ENCODE measurements around the gene HOXA4. TPM values are rescaled to one million over a fixed set of nuclear protein-coding genes. Genes with fewer than 3 reads are reported as not detected.

HOXA4 gene
- polyA plus RNA-seq, 1 experiment, result 1.3 TPM

- CTCF ChIA-PET, result interaction anchor here (2.1 to 16.1 kb wide), 5 partner anchors 8 to 27 kb away, joined by 7 to 187 read pairs (median 24); partner anchors contain the start of gene HOXA11
- POLR2A ChIA-PET, result interaction anchor here (0.8 to 2.3 kb wide), 4 partner anchors 9 to 12 kb away, joined by 4 to 9 read pairs (median 5); no protein-coding TSS in a partner anchor
- no peaks in the 10 kb centered on the region for H3K27me3 ChIP-seq (ENCODE audit: control insufficient read depth, insufficient read depth, low read length)
Measured at GRCh38 chr7:27177795-27178320, 47.3 kb upstream of the HOXA4 start.

GRCh38 chr7:27176962-27177794 is 46.6 kb upstream of the HOXA4 start:
- no peak for TF ChIP-seq CTCF (IDR thresholded peaks at IDR 0.05; ENCODE audit: insufficient read depth, low read depth, low read length)
- ChIA-PET CTCF (interaction anchor here (0.6 to 16.1 kb wide), 6 partner anchors 10 to 58 kb away, joined by 4 to 187 read pairs (median 19); partner anchors contain the start of gene HOXA11), POLR2A (interaction anchor here (0.6 to 1.3 kb wide), 6 partner anchors 8 to 23 kb away, joined by 3 to 9 read pairs (median 4); partner anchors contain the start of genes HOXA11 and HOXA13)
- no peaks in the 10 kb centered on the region for H3K27me3 ChIP-seq (ENCODE audit: control insufficient read depth, insufficient read depth, low read length)
- DNase-seq (ENCODE audit: low read depth), result no peak
- peak overlapping the region; percentile 72 for H3K4me3 ChIP-seq (ENCODE audit: low read depth, low read length)
- H3K36me3 ChIP-seq (ENCODE audit: control insufficient read depth, insufficient read depth, low read length), result peaks cover 7% of the 10 kb centered on the region

More at GRCh38 chr7:27177795-27178320, 47.3 kb upstream of the HOXA4 start:
- DNase-seq (ENCODE audit: low read depth), result no peak
- no peak for TF ChIP-seq CTCF (IDR thresholded peaks at IDR 0.05; ENCODE audit: insufficient read depth, low read depth, low read length)
- peaks cover 9% of the 10 kb centered on the region for H3K36me3 ChIP-seq (ENCODE audit: control insufficient read depth, insufficient read depth, low read length)
- peak overlapping the region; percentile 72 for H3K4me3 ChIP-seq (ENCODE audit: low read depth, low read length)

DNA sequence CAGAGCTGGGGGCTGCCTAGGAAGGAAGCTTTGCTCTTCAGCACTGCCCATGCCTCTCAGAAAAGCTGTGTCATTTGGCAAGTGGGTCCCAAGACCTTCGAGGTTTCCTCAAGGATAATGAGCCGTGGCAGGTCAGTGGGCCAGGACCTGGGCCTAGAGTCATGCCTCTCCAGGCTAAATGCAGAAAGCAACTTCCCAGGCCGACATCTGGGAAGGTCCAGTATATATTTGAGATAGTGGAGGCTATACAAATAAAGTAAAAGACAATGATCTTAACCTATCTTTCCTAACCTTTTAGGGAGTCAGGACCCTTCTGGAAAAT is 45.9 kb upstream of the HOXA4 start:
- H3K36me3 ChIP-seq (ENCODE audit: control insufficient read depth, insufficient read depth, low read length), result peaks cover 8% of the 10 kb centered on the region
- DNase-seq (ENCODE audit: low read depth), result no peak
- POLR2A ChIA-PET, result interaction anchor here (0.6 to 1.3 kb wide), 3 partner anchors 8 to 801 kb away, joined by 3 to 9 read pairs (median 4); partner anchors contain the start of gene HOXA11
- no peaks in the 10 kb centered on the region for H3K27me3 ChIP-seq (ENCODE audit: control insufficient read depth, insufficient read depth, low read length)
- TF ChIP-seq CTCF (IDR thresholded peaks at IDR 0.05; ENCODE audit: insufficient read depth, low read depth, low read length), result no peak
- peak overlapping the region; percentile 72 for H3K4me3 ChIP-seq (ENCODE audit: low read depth, low read length)
- CTCF ChIA-PET, result interaction anchor here (1.4 to 16.1 kb wide), 5 partner anchors 10 to 26 kb away, joined by 6 to 187 read pairs (median 20); partner anchors contain the start of gene HOXA11

DNA sequence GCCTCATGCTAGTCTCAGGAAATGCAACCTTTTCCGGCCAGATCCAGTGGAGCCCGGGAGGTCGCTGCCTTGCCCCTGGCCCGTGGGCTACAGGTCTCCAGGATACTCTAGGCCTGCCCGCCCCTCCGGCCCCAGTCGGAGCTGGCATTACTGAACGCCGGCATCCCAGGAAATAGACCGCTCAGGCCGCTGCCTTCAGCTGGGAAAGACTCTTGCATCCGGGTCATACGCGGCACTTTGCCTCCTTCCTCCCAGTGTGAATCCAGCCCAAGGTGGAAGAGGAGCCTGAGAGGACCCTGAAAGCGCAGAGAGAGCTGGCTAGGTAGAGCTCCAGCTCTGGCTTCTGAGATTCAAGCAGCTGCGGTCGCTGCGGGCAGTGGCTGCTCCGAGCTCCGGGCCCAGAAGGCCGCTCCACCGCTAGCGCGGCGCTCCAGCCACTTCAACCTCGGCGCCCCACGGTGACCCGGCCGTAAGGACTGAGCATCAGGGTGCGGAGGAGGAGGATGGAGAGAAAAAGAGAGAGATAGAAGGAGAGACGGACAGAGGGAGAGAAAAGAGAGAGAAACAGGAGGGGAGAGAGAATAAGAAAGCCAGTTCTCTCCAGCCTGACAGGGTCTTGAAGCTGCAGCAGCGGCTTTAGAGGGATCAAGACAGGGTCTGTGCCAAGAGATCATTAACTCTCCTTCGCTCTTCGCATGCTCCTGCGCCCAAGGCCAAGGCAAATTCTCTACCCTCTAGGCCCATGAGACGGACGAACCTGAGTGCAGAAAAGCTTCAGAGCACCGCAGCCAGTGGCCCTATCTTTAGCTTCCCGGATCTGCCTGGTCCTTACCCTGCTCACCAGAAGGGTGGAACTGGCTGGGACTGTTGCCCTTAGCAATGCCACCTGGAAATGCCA is 45.3 kb upstream of the HOXA4 start:
- TF ChIP-seq CTCF (IDR thresholded peaks at IDR 0.05; ENCODE audit: insufficient read depth, low read depth, low read length), result no peak
- peaks cover 10% of the 10 kb centered on the region for H3K36me3 ChIP-seq (ENCODE audit: control insufficient read depth, insufficient read depth, low read length)
- ChIA-PET CTCF (interaction anchor here (1.4 to 16.1 kb wide), 5 partner anchors 10 to 25 kb away, joined by 6 to 187 read pairs (median 20); partner anchors contain the start of gene HOXA11), POLR2A (interaction anchor here (0.6 to 1.3 kb wide), 7 partner anchors 8 to 801 kb away, joined by 3 to 11 read pairs (median 5); partner anchors contain the start of gene HOXA11)
- no peak for DNase-seq (ENCODE audit: low read depth)
- H3K27me3 ChIP-seq (ENCODE audit: control insufficient read depth, insufficient read depth, low read length), result no peaks in the 10 kb centered on the region
- H3K4me3 ChIP-seq (ENCODE audit: low read depth, low read length), result peak overlapping the region; percentile 72

All from BJ (cell line).